Esophagus muscularis mucosa (tissue), 4 donors: ENCODE results near the gene FCER1A.

Experiments
- EP300 ChIP-seq: sonication (generic); formaldehyde crosslinking; IDR thresholded peaks from one replicate; pipeline ENCODE4 v1.6.1; 2017; ENCODE audit warnings: antibody characterized with exemption
- POLR2A ChIP-seq: fragments of 450-650 bp; IDR thresholded peaks from one replicate; pipeline ENCODE4 v1.6.1; 2017; ENCODE audit warnings: antibody characterized with exemption, moderate library complexity, mild to moderate bottlenecking, low read depth
- POLR2AphosphoS5 ChIP-seq, 2 donors: sonication (generic); formaldehyde crosslinking; IDR thresholded peaks; one replicate each; pipeline ENCODE4 v1.6.1; 2017; ENCODE audit warnings: antibody characterized with exemption in 2 of 2
- TF ChIP-seq, protein P1 (sequence below), 3 experiments: fragments of 200-600 bp in 2 of 3; fragments of 450-650 bp in 1 of 3; sonication (generic) in 2 of 3; IDR thresholded peaks; one replicate each; pipeline ENCODE4 v1.5.1; 2017 to 2019; ENCODE audit warnings: antibody characterized with exemption in 3 of 3, mild to moderate bottlenecking in 2 of 3, moderate library complexity in 1 of 3

DNA sequence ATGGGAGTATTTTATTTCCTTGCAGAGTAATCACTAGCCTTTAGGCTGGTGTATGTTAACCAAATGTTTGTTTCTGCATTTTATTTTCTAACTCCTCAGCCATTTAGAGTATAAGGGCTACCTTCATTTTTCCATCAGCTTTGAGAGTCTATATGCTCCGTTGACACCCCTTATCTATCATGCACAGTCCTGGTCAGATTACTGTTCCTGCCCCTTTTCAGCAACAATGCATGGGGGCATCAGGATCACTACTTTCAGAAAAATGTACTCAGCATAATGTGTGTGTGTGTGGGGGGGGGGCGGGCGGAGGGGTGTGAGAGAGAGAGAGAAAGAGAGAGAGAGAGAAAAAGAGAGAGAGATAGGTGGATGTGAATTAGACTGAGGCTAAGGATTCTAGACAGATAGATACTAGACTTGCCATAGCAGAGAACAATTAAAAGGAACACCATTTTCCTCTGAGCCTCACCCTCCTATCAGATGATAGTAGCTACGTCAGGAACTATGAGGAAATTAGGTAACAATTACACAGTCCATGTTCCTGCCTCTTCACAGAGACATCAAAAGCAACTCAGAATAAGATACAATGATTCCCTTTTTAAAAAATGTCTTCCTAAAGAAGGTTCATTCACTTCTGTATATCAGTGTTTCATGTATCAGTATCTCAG is 40.8 kb downstream of the FCER1A start:
- no peak for TF ChIP-seq POLR2A
- TF ChIP-seq, protein P1, sequence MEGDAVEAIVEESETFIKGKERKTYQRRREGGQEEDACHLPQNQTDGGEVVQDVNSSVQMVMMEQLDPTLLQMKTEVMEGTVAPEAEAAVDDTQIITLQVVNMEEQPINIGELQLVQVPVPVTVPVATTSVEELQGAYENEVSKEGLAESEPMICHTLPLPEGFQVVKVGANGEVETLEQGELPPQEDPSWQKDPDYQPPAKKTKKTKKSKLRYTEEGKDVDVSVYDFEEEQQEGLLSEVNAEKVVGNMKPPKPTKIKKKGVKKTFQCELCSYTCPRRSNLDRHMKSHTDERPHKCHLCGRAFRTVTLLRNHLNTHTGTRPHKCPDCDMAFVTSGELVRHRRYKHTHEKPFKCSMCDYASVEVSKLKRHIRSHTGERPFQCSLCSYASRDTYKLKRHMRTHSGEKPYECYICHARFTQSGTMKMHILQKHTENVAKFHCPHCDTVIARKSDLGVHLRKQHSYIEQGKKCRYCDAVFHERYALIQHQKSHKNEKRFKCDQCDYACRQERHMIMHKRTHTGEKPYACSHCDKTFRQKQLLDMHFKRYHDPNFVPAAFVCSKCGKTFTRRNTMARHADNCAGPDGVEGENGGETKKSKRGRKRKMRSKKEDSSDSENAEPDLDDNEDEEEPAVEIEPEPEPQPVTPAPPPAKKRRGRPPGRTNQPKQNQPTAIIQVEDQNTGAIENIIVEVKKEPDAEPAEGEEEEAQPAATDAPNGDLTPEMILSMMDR (IDR thresholded peaks at IDR 0.05) = no peak
- TF ChIP-seq POLR2AphosphoS5 (IDR thresholded peaks at IDR 0.05) = no peak
- TF ChIP-seq EP300 = no peak
